Stimulated activated memory B cell treated with anti-CD40 and anti-IgM and Interleukin-4, amounts not matched to agents 10 μg/mL and 1 μg/mL and 100 μg/mL, for 72 hours (primary cell): ENCODE measurements around the gene TOB1.

ENCODE experiments used
- ATAC-seq: fragments of 150-1000 bp; cut with Tn5 transposase; 2 replicates; pipeline ENCODE4 v1.10.0; 2021
- H3K27ac Mint-ChIP-seq: one replicate; pipeline ENCODE4 v1.8.0; 2022; ENCODE audit warnings: mild to moderate bottlenecking, mixed read lengths
- H3K27me3 Mint-ChIP-seq: one replicate; pipeline ENCODE4 v1.8.0; 2022; ENCODE audit warnings: mixed read lengths
- H3K36me3 Mint-ChIP-seq: one replicate; pipeline ENCODE4 v1.8.0; 2022; ENCODE audit warnings: mixed read lengths
- H3K4me1 Mint-ChIP-seq: one replicate; pipeline ENCODE4 v1.8.0; 2022; ENCODE audit warnings: mixed read lengths
- H3K4me3 Mint-ChIP-seq: one replicate; pipeline ENCODE4 v1.8.0; 2022; ENCODE audit warnings: mild to moderate bottlenecking, moderate library complexity, mixed read lengths
- H3K9me3 Mint-ChIP-seq: one replicate; pipeline ENCODE4 v1.8.0; 2022; ENCODE audit warnings: mixed read lengths

TOB1 gene

GRCh38 chr17:50835301-50836234 is 30.6 kb downstream of the TOB1 start, which contains the start of gene WFIKKN2:
TSS of gene WFIKKN2 (plus strand) at chr17:50835586. CDS start at chr17:50835938, 352 bp downstream.
- Mint-ChIP-seq H3K4me3 (no peak within 1 kb of the TSS), H3K4me1 (no peaks in the 10 kb centered on the region), H3K27me3 (peaks cover 56% of the 10 kb centered on the region), H3K36me3 (no peaks in the 10 kb centered on the region), H3K27ac (no peak within 1 kb of the TSS), H3K9me3 (no peaks in the 10 kb centered on the region)
- no peak for ATAC-seq

GRCh38 chr17:50834429-50835300 is 31.5 kb downstream of the TOB1 start:
- H3K27me3 Mint-ChIP-seq = peaks cover 65% of the 10 kb centered on the region
- no peak for ATAC-seq
- no peaks in the 10 kb centered on the region for H3K36me3 Mint-ChIP-seq
- H3K27ac Mint-ChIP-seq = no peak overlapping the region
- no peaks in the 10 kb centered on the region for H3K9me3 Mint-ChIP-seq
- no peak overlapping the region for H3K4me3 Mint-ChIP-seq
- no peaks in the 10 kb centered on the region for H3K4me1 Mint-ChIP-seq

GRCh38 chr17:50833510-50834428 is 32.4 kb downstream of the TOB1 start:
- Mint-ChIP-seq H3K4me3 (no peak overlapping the region), H3K36me3 (no peaks in the 10 kb centered on the region), H3K9me3 (no peaks in the 10 kb centered on the region), H3K27me3 (peaks cover 74% of the 10 kb centered on the region), H3K27ac (no peak overlapping the region), H3K4me1 (no peaks in the 10 kb centered on the region)
- no peak for ATAC-seq

- H3K27ac Mint-ChIP-seq = no peak overlapping the region
- H3K4me3 Mint-ChIP-seq = no peak overlapping the region
- H3K9me3 Mint-ChIP-seq = no peaks in the 10 kb centered on the region
- H3K4me1 Mint-ChIP-seq = no peaks in the 10 kb centered on the region
- H3K27me3 Mint-ChIP-seq = peaks cover 77% of the 10 kb centered on the region
- no peak for ATAC-seq
- no peaks in the 10 kb centered on the region for H3K36me3 Mint-ChIP-seq
These were observed 33.2 kb downstream of the TOB1 start for GRCh38 chr17:50832864-50833381.

GRCh38 chr17:50832267-50832863 is 33.8 kb downstream of the TOB1 start:
- ATAC-seq = no peak
- no peak overlapping the region for H3K4me3 Mint-ChIP-seq
- peaks cover 83% of the 10 kb centered on the region for H3K27me3 Mint-ChIP-seq
- no peaks in the 10 kb centered on the region for H3K4me1 Mint-ChIP-seq
- no peak overlapping the region for H3K27ac Mint-ChIP-seq
- no peaks in the 10 kb centered on the region for H3K36me3 Mint-ChIP-seq
- no peaks in the 10 kb centered on the region for H3K9me3 Mint-ChIP-seq

- Mint-ChIP-seq H3K4me3 (no peak overlapping the region), H3K27ac (no peak overlapping the region), H3K27me3 (peaks cover 90% of the 10 kb centered on the region), H3K36me3 (no peaks in the 10 kb centered on the region), H3K4me1 (no peaks in the 10 kb centered on the region), H3K9me3 (no peaks in the 10 kb centered on the region)
- ATAC-seq = no peak
These were observed 34.7 kb downstream of the TOB1 start for GRCh38 chr17:50831471-50831928.

- no peak for ATAC-seq
- Mint-ChIP-seq H3K27ac (no peak overlapping the region), H3K36me3 (no peaks in the 10 kb centered on the region), H3K4me3 (no peak overlapping the region), H3K9me3 (no peaks in the 10 kb centered on the region), H3K27me3 (peaks cover 90% of the 10 kb centered on the region), H3K4me1 (no peaks in the 10 kb centered on the region)
These were observed 35.2 kb downstream of the TOB1 start for GRCh38 chr17:50830994-50831393.

- ATAC-seq = no peak
- Mint-ChIP-seq H3K9me3 (no peaks in the 10 kb centered on the region), H3K4me3 (no peak overlapping the region), H3K4me1 (no peaks in the 10 kb centered on the region), H3K27ac (no peak overlapping the region), H3K27me3 (peaks cover 83% of the 10 kb centered on the region), H3K36me3 (no peaks in the 10 kb centered on the region)
These were observed 35.8 kb downstream of the TOB1 start for GRCh38 chr17:50830352-50830751.

- Mint-ChIP-seq H3K4me1 (no peaks in the 10 kb centered on the region), H3K27me3 (peaks cover 73% of the 10 kb centered on the region), H3K4me3 (no peak overlapping the region), H3K27ac (no peak overlapping the region), H3K9me3 (no peaks in the 10 kb centered on the region), H3K36me3 (no peaks in the 10 kb centered on the region)
- no peak for ATAC-seq
These were observed 36.8 kb downstream of the TOB1 start for GRCh38 chr17:50829332-50829731.

GRCh38 chr17:50828508-50829170 is 37.5 kb downstream of the TOB1 start:
- Mint-ChIP-seq H3K27me3 (peaks cover 73% of the 10 kb centered on the region), H3K4me1 (no peaks in the 10 kb centered on the region), H3K4me3 (no peak overlapping the region), H3K36me3 (no peaks in the 10 kb centered on the region), H3K27ac (no peak overlapping the region), H3K9me3 (no peaks in the 10 kb centered on the region)
- ATAC-seq = peak; percentile 58

- H3K36me3 Mint-ChIP-seq = no peaks in the 10 kb centered on the region
- no peaks in the 10 kb centered on the region for H3K4me1 Mint-ChIP-seq
- peaks cover 58% of the 10 kb centered on the region for H3K27me3 Mint-ChIP-seq
- no peaks in the 10 kb centered on the region for H3K9me3 Mint-ChIP-seq
- no peak for ATAC-seq
- no peak overlapping the region for H3K4me3 Mint-ChIP-seq
- no peak overlapping the region for H3K27ac Mint-ChIP-seq
These were observed 41.0 kb downstream of the TOB1 start for GRCh38 chr17:50825188-50825587.

- H3K36me3 Mint-ChIP-seq = no peaks in the 10 kb centered on the region
- H3K9me3 Mint-ChIP-seq = no peaks in the 10 kb centered on the region
- peaks cover 58% of the 10 kb centered on the region for H3K27me3 Mint-ChIP-seq
- no peak overlapping the region for H3K4me3 Mint-ChIP-seq
- H3K27ac Mint-ChIP-seq = no peak overlapping the region
- no peak for ATAC-seq
- H3K4me1 Mint-ChIP-seq = peaks cover under 1% of the 10 kb centered on the region
These were observed 41.7 kb downstream of the TOB1 start for GRCh38 chr17:50824429-50824828.

- H3K4me3 Mint-ChIP-seq = no peak overlapping the region
- no peaks in the 10 kb centered on the region for H3K9me3 Mint-ChIP-seq
- no peaks in the 10 kb centered on the region for H3K36me3 Mint-ChIP-seq
- H3K4me1 Mint-ChIP-seq = peaks cover 9% of the 10 kb centered on the region
- no peak overlapping the region for H3K27ac Mint-ChIP-seq
- no peak for ATAC-seq
- peaks cover 63% of the 10 kb centered on the region for H3K27me3 Mint-ChIP-seq
These were observed 43.6 kb downstream of the TOB1 start for GRCh38 chr17:50822550-50822949.

- Mint-ChIP-seq H3K4me1 (peaks cover 9% of the 10 kb centered on the region), H3K36me3 (no peaks in the 10 kb centered on the region), H3K27me3 (peaks cover 60% of the 10 kb centered on the region), H3K4me3 (no peak overlapping the region), H3K27ac (no peak overlapping the region), H3K9me3 (no peaks in the 10 kb centered on the region)
- no peak for ATAC-seq
These were observed 45.5 kb downstream of the TOB1 start for GRCh38 chr17:50820651-50821050.
